ENCODE measurements around the gene NRXN3. TPM values are rescaled to one million over a fixed set of nuclear protein-coding genes. Genes with fewer than 3 reads are reported as not detected.

Gene NRXN3
- total RNA-seq, result under 0.01 TPM in 1 of 2 replicates, not detected in the other

GRCh38 chr14:78170203-78170602 is at the start of gene NRXN3:
Gene NRXN3 (plus strand): TSS chr14:78170373. CDS start chr14:78243094, 72,721 bp downstream.
- no peak for DNase-seq (ENCODE audit: low read depth in 2 of 2)

DNA sequence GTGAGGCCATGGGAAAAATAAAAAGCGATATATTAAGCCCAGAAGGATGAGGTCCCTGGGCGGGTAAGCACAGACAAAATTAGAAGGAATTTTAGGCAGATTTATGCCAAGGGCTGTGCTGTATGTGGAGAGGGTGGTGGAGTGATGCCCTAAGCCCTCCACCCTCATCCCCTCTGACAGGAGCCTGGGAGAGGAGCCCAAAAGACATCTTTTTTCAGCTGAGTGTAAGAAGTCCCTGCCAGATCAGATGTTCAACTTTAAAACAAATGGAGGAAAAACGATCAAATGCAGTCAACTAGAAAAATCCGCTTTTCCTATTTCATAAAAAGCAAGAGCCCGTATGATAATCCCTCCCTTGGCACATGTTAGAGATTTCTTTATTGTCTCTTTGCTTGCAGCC is 47.7 kb upstream of the NRXN3 start:
- DNase-seq (ENCODE audit: low read depth in 2 of 2), result no peak

- DNase-seq (ENCODE audit: low read depth in 2 of 2), result no peak
Observed at GRCh38 chr14:78123650-78124253, 46.4 kb upstream of the NRXN3 start.

GRCh38 chr14:78127961-78128360 is 42.2 kb upstream of the NRXN3 start:
- no peak for DNase-seq (ENCODE audit: low read depth in 2 of 2)

DNA sequence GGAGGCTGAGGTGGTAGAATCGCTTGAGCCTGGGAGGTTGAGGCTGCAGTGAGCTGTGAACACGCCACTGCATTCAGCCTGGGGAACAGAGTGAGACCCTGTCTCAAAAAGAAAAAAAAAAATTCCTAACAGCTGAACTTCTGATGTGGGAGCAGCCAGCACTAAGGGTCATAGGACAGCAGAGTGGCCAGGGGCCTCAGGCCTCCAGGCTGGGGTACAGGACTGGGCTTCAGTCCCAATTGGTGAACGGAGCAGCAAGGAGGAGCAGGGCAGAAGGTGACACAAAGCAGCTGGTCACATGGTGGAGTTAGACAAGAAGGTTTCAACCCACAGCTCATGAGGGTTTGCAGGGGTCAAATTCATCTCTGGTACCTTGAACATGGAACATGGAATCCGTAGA is 40.8 kb upstream of the NRXN3 start:
- no peak for DNase-seq (ENCODE audit: low read depth in 2 of 2)

DNA sequence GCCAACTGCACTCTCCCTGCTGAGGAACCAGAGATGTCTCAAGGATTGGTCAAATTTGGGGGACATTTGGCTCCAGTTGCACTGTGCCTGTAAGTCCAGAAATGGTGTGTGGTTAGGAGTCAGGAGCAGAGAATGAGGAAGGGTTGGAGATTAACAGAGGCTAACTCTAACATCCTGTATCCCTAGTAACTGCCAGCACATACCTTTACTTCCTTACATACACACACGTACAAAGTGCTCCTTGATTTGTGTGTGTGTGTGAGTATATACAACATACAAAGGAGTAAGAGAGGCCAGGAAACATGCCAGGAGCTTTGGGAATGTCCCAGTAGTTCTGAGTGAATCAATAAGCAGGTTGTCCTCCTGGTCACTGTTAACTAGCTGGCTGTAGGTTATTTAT is 39.8 kb upstream of the NRXN3 start:
- DNase-seq (ENCODE audit: low read depth in 2 of 2), result no peak

DNA sequence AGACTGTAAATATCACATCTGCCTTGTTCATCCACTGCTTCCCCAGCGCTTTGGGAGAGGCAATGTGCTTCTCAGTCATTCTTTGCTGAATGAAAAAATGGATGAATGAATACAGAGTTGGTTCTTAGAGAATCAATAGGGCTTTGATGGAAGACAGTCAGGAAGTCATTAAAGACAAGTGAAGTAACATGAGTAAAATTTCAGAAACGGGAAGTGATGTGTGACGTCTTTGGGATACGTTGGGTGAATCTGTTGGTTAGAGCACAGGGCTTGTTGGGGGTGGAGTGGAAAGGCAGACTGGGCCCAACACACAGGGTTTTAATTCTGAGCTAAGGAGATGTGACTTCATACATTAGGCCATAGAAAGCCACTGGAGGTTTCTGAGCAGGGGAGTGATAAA is 39.0 kb upstream of the NRXN3 start:
- no peak for DNase-seq (ENCODE audit: low read depth in 2 of 2)

DNA sequence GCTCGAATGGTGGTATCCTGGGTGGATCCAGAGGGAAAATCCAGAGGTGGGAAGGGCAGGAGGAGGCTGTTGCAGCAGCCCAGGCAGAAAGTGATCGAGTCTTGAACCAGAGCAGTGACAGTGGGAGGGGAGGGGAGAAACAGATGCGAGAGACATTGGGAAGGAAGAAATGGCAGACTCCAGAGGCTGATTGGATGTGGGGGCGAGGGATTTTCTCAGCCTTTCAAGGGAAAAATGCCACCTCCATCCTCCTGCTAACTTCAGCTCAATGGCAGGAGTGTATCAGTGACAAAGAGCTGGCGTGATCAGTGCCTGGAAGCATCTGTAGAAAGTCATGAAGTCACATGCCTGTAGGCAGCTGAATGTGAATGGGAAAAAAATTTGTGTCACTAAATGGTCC is 38.6 kb upstream of the NRXN3 start:
- DNase-seq (ENCODE audit: low read depth in 2 of 2), result no peak

DNA sequence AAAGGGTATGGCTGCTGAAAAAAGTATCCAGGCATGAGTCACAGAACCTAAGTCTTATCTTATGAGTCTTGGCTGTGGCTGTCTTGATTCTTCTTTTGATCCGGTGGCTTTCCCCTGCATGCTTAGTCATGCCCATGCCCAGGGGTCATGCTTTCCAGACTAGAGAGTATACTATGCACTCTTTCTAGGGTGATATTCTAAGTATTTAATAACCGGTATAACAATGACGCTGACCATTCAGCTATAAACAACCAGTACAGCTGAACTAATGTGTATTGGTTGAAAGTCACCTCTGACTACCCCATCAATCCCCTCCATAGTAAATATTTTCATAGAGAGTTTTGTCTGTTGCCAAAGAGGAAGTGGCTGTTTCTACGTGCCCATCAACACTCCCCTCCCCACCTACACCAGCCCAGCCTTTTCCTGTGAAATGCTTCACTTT is 34.7 kb upstream of the NRXN3 start:
- no peak for DNase-seq (ENCODE audit: low read depth in 2 of 2)

GRCh38 chr14:78136695-78137094 is 33.5 kb upstream of the NRXN3 start:
- no peak for DNase-seq (ENCODE audit: low read depth in 2 of 2)

- DNase-seq (ENCODE audit: low read depth in 2 of 2), result no peak
Observed at GRCh38 chr14:78141590-78141989, 28.6 kb upstream of the NRXN3 start.

GRCh38 chr14:78142998-78143397 is 27.2 kb upstream of the NRXN3 start:
- no peak for DNase-seq (ENCODE audit: low read depth in 2 of 2)

DNA sequence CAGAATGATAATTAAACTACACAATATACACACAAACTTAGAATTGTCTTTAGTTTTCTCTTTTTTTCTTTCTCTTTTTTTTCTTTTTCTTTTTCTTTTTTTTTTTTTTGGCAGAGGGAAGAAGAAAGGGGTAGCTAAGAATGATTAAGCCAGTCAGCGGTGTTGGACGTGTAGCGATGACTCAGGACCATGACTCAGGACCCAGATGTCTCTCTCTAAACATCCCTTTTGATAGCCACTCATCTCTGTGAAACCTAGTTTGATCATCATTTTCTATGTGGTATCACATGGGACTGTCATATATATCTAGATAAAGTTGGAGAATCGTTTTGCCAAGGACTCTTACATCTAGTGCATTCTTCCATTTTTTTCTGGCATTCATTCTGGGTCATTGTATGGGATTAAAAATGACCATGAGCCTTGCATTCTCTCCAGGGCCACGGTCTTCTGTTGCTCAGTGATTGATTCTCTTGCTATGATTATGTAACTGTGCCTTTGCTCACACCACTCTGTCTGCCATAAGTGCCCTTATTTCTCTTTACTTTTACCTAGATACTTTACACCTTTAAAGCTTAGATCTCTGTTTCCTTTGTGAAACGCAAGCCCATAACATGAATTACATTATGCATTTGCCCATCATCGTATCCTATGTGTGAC is 26.6 kb upstream of the NRXN3 start:
- no peak for DNase-seq (ENCODE audit: low read depth in 2 of 2)

GRCh38 chr14:78152201-78153063 is 17.7 kb upstream of the NRXN3 start:
- DNase-seq (ENCODE audit: low read depth in 2 of 2), result no peak

- peak; percentile 0 to 10 for DNase-seq (ENCODE audit: low read depth in 2 of 2)
Observed at GRCh38 chr14:78153064-78153341, 17.2 kb upstream of the NRXN3 start.

GRCh38 chr14:78154827-78155226 is 15.3 kb upstream of the NRXN3 start:
- DNase-seq (ENCODE audit: low read depth in 2 of 2), result no peak

DNA sequence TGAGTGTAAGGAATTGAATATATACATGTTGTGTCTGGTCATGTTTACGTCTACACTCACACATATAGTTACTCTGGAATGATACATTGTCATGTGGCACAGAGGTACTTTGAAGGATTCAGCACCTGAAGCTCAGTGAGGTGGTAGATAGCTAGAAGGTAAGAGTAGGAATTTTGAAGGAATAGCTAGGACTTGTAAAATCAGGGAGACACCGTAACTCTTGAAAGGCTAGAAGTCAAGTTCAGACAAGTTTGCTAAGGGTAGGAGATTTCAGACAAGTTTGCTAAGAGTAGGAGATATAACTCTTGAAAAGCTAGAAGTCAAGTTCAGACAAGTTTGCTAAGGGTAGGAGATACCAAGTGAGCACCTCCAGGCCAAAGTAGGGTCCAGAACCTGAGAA is 14.0 kb upstream of the NRXN3 start:
- no peak for DNase-seq (ENCODE audit: low read depth in 2 of 2)

DNA sequence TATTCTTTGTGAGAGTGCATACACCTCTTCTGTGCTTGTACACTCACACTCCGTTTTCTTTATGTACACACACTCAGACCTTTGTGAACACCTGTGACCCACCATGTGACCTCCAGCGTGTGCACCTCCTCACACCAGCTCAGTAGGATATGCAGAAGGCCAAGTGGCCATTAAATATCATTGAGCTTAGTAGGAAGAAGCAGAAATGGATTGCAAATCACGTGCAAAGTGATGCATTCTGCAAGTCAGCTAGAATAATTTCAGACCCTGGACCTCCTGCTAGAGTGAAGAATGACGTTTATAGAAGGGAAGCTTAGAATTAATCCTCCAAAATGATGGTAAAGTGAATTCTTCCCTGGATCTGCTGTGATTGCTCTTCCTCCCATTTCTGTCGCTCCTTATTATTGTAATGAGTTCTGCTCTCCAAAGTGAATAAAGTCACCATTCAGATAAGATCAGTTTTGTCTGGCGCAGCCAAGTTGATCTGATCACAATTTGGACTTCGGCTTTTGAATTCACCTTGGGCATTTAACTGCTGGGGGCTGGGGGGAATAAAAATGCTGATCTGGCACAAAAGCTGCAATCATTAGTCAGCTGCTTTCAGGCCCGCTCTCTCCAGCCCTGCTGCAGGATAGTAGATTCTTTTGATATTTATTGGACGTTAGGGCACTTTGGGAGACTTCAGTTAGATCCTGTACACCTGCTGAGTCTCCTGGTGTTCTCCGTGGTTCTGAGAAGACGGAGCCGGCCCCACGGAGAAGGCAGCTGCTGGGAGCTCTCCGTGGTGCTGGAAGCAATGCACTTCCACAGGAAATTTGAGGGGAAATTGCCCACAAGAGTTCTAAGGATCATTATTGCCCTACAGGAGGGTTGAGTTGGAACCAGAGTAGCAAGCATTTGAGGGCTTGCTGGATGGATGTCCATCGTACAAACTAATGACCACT is 12.4 kb upstream of the NRXN3 start:
- peak; percentile 5 to 44 for DNase-seq (ENCODE audit: low read depth in 2 of 2)

- DNase-seq (ENCODE audit: low read depth in 2 of 2), result no peak
Observed at GRCh38 chr14:78162202-78162601, 8.0 kb upstream of the NRXN3 start.

GRCh38 chr14:78164226-78164853 is 5.8 kb upstream of the NRXN3 start:
- peak in 1 of 2 donors; percentile 1 for DNase-seq (ENCODE audit: low read depth in 2 of 2)

GRCh38 chr14:78172428-78172827 is 2.3 kb downstream of the NRXN3 start:
- no peak for DNase-seq (ENCODE audit: low read depth in 2 of 2)

All from lung microvascular endothelial cell (primary cell).